Heart right ventricle (tissue), 16 donors: Measurements from ENCODE around the gene C11orf58. TPM values are rescaled to one million over a fixed set of nuclear protein-coding genes. Genes with fewer than 3 reads are reported as not detected.

Experiments used
- ATAC-seq, 8 donors: fragments of 200-7000 bp; cut with Tn5 transposase; one replicate each; pipeline ENCODE4 v1.9.1; 2020; ENCODE audit warnings: mild to moderate bottlenecking in 8 of 8, moderate library complexity in 8 of 8, moderate number of reproducible peaks in 1 of 8
- DNase-seq, 2 donors: peaks; one replicate each; pipeline ENCODE4 v3.0.0-alpha.2; 2020
- H3K27ac ChIP-seq, 10 donors: fragments of 200-600 bp; sonication (generic) in 2 of 10; one replicate each; pipeline versions ENCODE4 v1.5.0 to v1.8.0; 2020 to 2022; ENCODE audit warnings: mild to moderate bottlenecking in 3 of 10
- H3K27me3 ChIP-seq, 7 donors: fragments of 200-600 bp; one replicate each; pipeline ENCODE4 v1.8.0; 2021 to 2022; ENCODE audit warnings: mild to moderate bottlenecking in 2 of 7
- H3K36me3 ChIP-seq, 9 donors: fragments of 200-600 bp; sonication (generic) in 1 of 9; one replicate each; pipeline versions ENCODE4 v1.5.0 to v1.8.0; 2020 to 2022; ENCODE audit warnings: mild to moderate bottlenecking in 2 of 9
- H3K4me1 ChIP-seq, 9 donors: fragments of 200-600 bp; sonication (generic) in 1 of 9; one replicate each; pipeline versions ENCODE4 v1.5.0 to v1.8.0; 2020 to 2022; ENCODE audit warnings: mild to moderate bottlenecking in 4 of 9
- H3K4me3 ChIP-seq, 10 donors: fragments of 200-600 bp; sonication (generic) in 2 of 10; one replicate each; pipeline versions ENCODE4 v1.5.0 to v1.8.0; 2020 to 2022; ENCODE audit warnings: mild to moderate bottlenecking in 7 of 10, moderate library complexity in 2 of 10
- H3K9me3 ChIP-seq, 11 donors: fragments of 200-600 bp in 10 of 11; sonication (generic) in 2 of 11; one replicate each; pipeline versions ENCODE4 v1.5.0 to v1.8.0; 2013 to 2022; ENCODE audit warnings: mild to moderate bottlenecking in 2 of 11, control low read depth in 1 of 11, moderate library complexity in 1 of 11
- CTCF ChIP-seq, 9 donors: fragments of 200-600 bp; sonication (generic) in 2 of 9; IDR thresholded peaks; one replicate each; pipeline versions ENCODE4 v1.5.0 to v1.8.0; 2021 to 2022; ENCODE audit warnings: antibody characterized with exemption in 9 of 9, mild to moderate bottlenecking in 5 of 9, moderate library complexity in 1 of 9
- WGBS, 2 donors: extraction: QIAGEN DNeasy Blood & Tissue Kit; methylation state at CpG; one replicate each; pipeline ENCODE4 v1.1.7; 2013; ENCODE audit warnings: inconsistent platforms in 1 of 2; 5-methylcytosine and 5-hydroxymethylcytosine counted together
- intact Hi-C, 10 donors: fragments of 100-400 bp; cut with DNase I; formaldehyde crosslinking; loops; one replicate each; pipeline versions ENCODE4 v1.11.1 to v1.14.2; 2022
- polyA plus RNA-seq, 2 donors: library from polyadenylated mRNA; stranded (reverse); fragments of 200-250 nt; gene quantifications; one replicate each; pipeline ENCODE4 v1.2.3, GENCODE V29; 2013
- total RNA-seq, 10 donors: library from RNA; stranded (reverse); fragmentation: NEBNext Ultra II Directional in 3 of 10; extraction: Animal tissue kit (Norgen Biotek cat#: 25700) in 3 of 10; gene quantifications; one replicate each; pipeline versions ENCODE4 v1.2.1 to v1.2.4, GENCODE V29; 2021 to 2023
- donor health status: Arrhythmogenic right ventricular cardiomyopathy.
- donor health status: ischemic (EF 13 %, LVEDD 7.1; RV severe dilation, severe dysfunction).
- donor health status: healthy with polysubstance abuse.
- donor health status: DM: no; HTN: yes; CAD: no.
- donor health status: DM: no; HTN: no; CAD: no.
- donor health status: ischemic (EF 25% LVEDD 6.9; RV normal size, moderate dysfunction).
- donor health status: ischemic (EF 25% LVEDD 5.7; RV mildly dilated, moderate dysfunction).
- donor health status: healthy.
- donor health status: DM: yes; HTN: yes; CAD: no.
- donor health status: Ischemic cardiomyopathy.
- donor health status: ischemic (EF 35%, LVEDD 5.7; RV mildly dilated, moderate dysfunction).
- donor health status: nonischemic (EF 11% LVEDD 7.7; RV severe dilation, severe dysfunction).
- donor health status: DM: yes; HTN: yes; CAD: no.
- donor health status: PGD.
- donor health status: ischemic (EF 29% LVEDD 5.4; RV normal size, mild dysfunction).
- donor health status: nonischemic (EF 23%, LVEDD 6.1; RV moderate dilation, normal function).

The C11orf58 gene
- total and polyA plus RNA-seq, 12 donors = 70.2 to 141 (median 107) TPM

- no peak for TF ChIP-seq CTCF (IDR thresholded peaks at IDR 0.05)
- intact Hi-C loops = no loop called here
- Histone ChIP-seq H3K9me3 (no peaks in the 10 kb centered on the region), H3K36me3 (peaks cover 0 to 12% (median 0%) of the 10 kb centered on the region in 9 donors), H3K27ac (no peak overlapping the region), H3K4me3 (no peak overlapping the region), H3K4me1 (peaks cover 0 to 17% (median 4%) of the 10 kb centered on the region in 9 donors), H3K27me3 (no peaks in the 10 kb centered on the region)
- 86 to 90% methylated on average over 8 of the region's 8 CpGs for WGBS, 2 donors
- ATAC-seq (no peak), DNase-seq (no peak)
These were observed 40.4 kb downstream of the C11orf58 start for GRCh38 chr11:16778876-16779275.

GRCh38 chr11:16779436-16779835 lies 41.0 kb downstream of the C11orf58 start:
- Histone ChIP-seq H3K4me3 (no peak overlapping the region), H3K27me3 (no peaks in the 10 kb centered on the region), H3K36me3 (peaks cover 0 to 12% (median 0%) of the 10 kb centered on the region in 9 donors), H3K9me3 (no peaks in the 10 kb centered on the region), H3K27ac (no peak overlapping the region), H3K4me1 (peaks cover 0 to 20% (median 10%) of the 10 kb centered on the region in 9 donors)
- intact Hi-C loops = no loop called here
- no peak for TF ChIP-seq CTCF (IDR thresholded peaks at IDR 0.05)
- no peak for DNase-seq
- 81 to 83% methylated on average over 8 of the region's 8 CpGs for WGBS, 2 donors
- peak in 1 of 8 donors; percentile 30 for ATAC-seq

- no peak overlapping the region for H3K4me3 ChIP-seq
- no peaks in the 10 kb centered on the region for H3K27me3 ChIP-seq
These were observed 41.7 kb downstream of the C11orf58 start for GRCh38 chr11:16780146-16780545.

More at GRCh38 chr11:16780146-16780545, 41.7 kb downstream of the C11orf58 start:
- WGBS, 2 donors = 62 to 78% methylated on average over 2 of the region's 2 CpGs
- Histone ChIP-seq H3K4me1 (peaks cover 0 to 28% (median 17%) of the 10 kb centered on the region in 9 donors), H3K9me3 (no peaks in the 10 kb centered on the region), H3K36me3 (peaks cover 0 to 12% (median 0%) of the 10 kb centered on the region in 9 donors), H3K27ac (no peak overlapping the region)
- no peak for TF ChIP-seq CTCF (IDR thresholded peaks at IDR 0.05)
- ATAC-seq (peak in 6 of 8 donors; percentile 10 to 66 (median 28)), DNase-seq (no peak)
- intact Hi-C loops = loop anchor here in 4 of 10 donors (10.0 kb wide), 3 partner anchors 105 to 285 kb away; no protein-coding TSS in a partner anchor
